CD14-positive monocyte (primary cell): Measurements from ENCODE around the gene XXYLT1. TPM values are rescaled to one million over a fixed set of nuclear protein-coding genes. Genes with fewer than 3 reads are reported as not detected.

Experiments
- DNase-seq, 3 donors: peaks; one replicate each; pipeline ENCODE4 v3.0.0-alpha.2; 2011 to 2022
- H2AFZ ChIP-seq: 2 replicates; pipeline ENCODE4 v1.6.0; 2012; ENCODE audit warnings: mild to moderate bottlenecking, low read depth, low read length, inconsistent platforms; ENCODE audit not compliant: insufficient read depth, poor library complexity, severe bottlenecking
- H3K27ac ChIP-seq, 2 donors: 1 replicate in 1 of 2; 2 replicates in 1 of 2; pipeline ENCODE4 v1.5.1; 2012 to 2013; ENCODE audit warnings: low read length in 2 of 2, control low read depth in 1 of 2, inconsistent platforms in 1 of 2, low read depth in 1 of 2, mild to moderate bottlenecking in 1 of 2
- H3K27me3 ChIP-seq, 2 donors: one replicate each; pipeline versions ENCODE4 v1.6.0 to v1.6.1; 2011 to 2013; ENCODE audit warnings: low read length in 2 of 2; ENCODE audit not compliant: control insufficient read depth in 2 of 2, insufficient read depth in 2 of 2
- H3K36me3 ChIP-seq, 2 donors: replicated peaks in 1 of 2; 1 replicate in 1 of 2; 2 replicates in 1 of 2; pipeline versions ENCODE4 v1.5.1 to v1.6.1; 2012 to 2013; ENCODE audit warnings: low read length in 2 of 2, control low read depth in 1 of 2, inconsistent platforms in 1 of 2, mild to moderate bottlenecking in 1 of 2; ENCODE audit not compliant: insufficient read depth in 2 of 2, control insufficient read depth in 1 of 2
- H3K4me1 ChIP-seq, 2 donors: 1 replicate in 1 of 2; 2 replicates in 1 of 2; pipeline versions ENCODE4 v1.5.1 to v1.6.1; 2012 to 2013; ENCODE audit warnings: low read length in 2 of 2, control low read depth in 1 of 2, inconsistent platforms in 1 of 2, mild to moderate bottlenecking in 1 of 2, moderate library complexity in 1 of 2; ENCODE audit not compliant: insufficient read depth in 2 of 2, control insufficient read depth in 1 of 2
- H3K4me2 ChIP-seq: replicated peaks from 2 replicates; pipeline ENCODE3; 2012; ENCODE audit warnings: low read length, moderate library complexity, mild to moderate bottlenecking; ENCODE audit not compliant: poor library complexity, severe bottlenecking; ENCODE audit errors: extremely low read depth
- H3K4me3 ChIP-seq, 3 experiments: fragments of 200-600 bp in 1 of 3; sonication (generic) in 1 of 3; replicated peaks in 1 of 3; 1 replicate in 2 of 3; 2 replicates in 1 of 3; pipeline ENCODE4 v1.5.1; 2011 to 2013; ENCODE audit warnings: low read length in 3 of 3, mild to moderate bottlenecking in 3 of 3, control low read depth in 2 of 3, low read depth in 2 of 3, inconsistent platforms in 1 of 3, moderate library complexity in 1 of 3
- H3K79me2 ChIP-seq: 2 replicates; pipeline ENCODE4 v1.6.0; 2012; ENCODE audit warnings: mild to moderate bottlenecking, control low read depth, inconsistent platforms, low read length, moderate library complexity; ENCODE audit not compliant: insufficient read depth
- H3K9ac ChIP-seq: 2 replicates; pipeline ENCODE4 v1.6.0; 2017; ENCODE audit warnings: low read length, mild to moderate bottlenecking; ENCODE audit not compliant: insufficient read depth, poor library complexity, severe bottlenecking
- H3K9me3 ChIP-seq, 2 donors: replicated peaks in 1 of 2; 1 replicate in 1 of 2; 2 replicates in 1 of 2; pipeline versions ENCODE4 v1.5.1 to v1.6.1; 2012 to 2013; ENCODE audit warnings: low read length in 2 of 2, control low read depth in 1 of 2; ENCODE audit not compliant: control insufficient read depth in 1 of 2, insufficient read depth in 1 of 2
- H4K20me1 ChIP-seq: 2 replicates; pipeline ENCODE4 v1.6.0; 2012; ENCODE audit warnings: mild to moderate bottlenecking, low read length, control low read depth, moderate library complexity; ENCODE audit not compliant: insufficient read depth
- H3K27ac Mint-ChIP-seq, 7 donors: one replicate each; pipeline ENCODE4 v1.8.0; 2020; ENCODE audit warnings: mild to moderate bottlenecking in 7 of 7, mixed read lengths in 7 of 7, moderate library complexity in 6 of 7, inconsistent platforms in 2 of 7
- H3K27me3 Mint-ChIP-seq, 3 donors: one replicate each; pipeline ENCODE4 v1.8.0; 2021 to 2022; ENCODE audit warnings: low read depth in 3 of 3, mild to moderate bottlenecking in 3 of 3, mixed read lengths in 3 of 3, moderate library complexity in 3 of 3, inconsistent platforms in 1 of 3
- H3K36me3 Mint-ChIP-seq, 2 donors: one replicate each; pipeline ENCODE4 v1.8.0; 2020; ENCODE audit warnings: mixed read lengths in 2 of 2, inconsistent platforms in 1 of 2, mild to moderate bottlenecking in 1 of 2
- H3K4me1 Mint-ChIP-seq: one replicate; pipeline ENCODE4 v1.8.0; 2020; ENCODE audit warnings: mild to moderate bottlenecking, mixed read lengths
- H3K4me3 Mint-ChIP-seq, 2 donors: one replicate each; pipeline ENCODE4 v1.8.0; 2020; ENCODE audit warnings: mild to moderate bottlenecking in 2 of 2, mixed read lengths in 2 of 2, moderate library complexity in 1 of 2
- H3K9me3 Mint-ChIP-seq, 7 donors: one replicate each; pipeline ENCODE4 v1.8.0; 2020 to 2022; ENCODE audit warnings: mixed read lengths in 7 of 7, mild to moderate bottlenecking in 6 of 7, moderate library complexity in 6 of 7, inconsistent platforms in 2 of 7
- WGBS: methylation state at CpG from one replicate; pipeline ENCODE4 v1.1.5; 2013; ENCODE audit warnings: missing lambda C conversion rate; ENCODE audit not compliant: insufficient coverage; 5-methylcytosine and 5-hydroxymethylcytosine counted together
- intact Hi-C, 2 donors: fragments of 100-400 bp; cut with micrococcal nuclease; formaldehyde crosslinking; loops; one replicate each; pipeline versions ENCODE4 v1.15.0 to v1.15.1; 2023
- polyA plus RNA-seq, 3 donors: library from polyadenylated mRNA; depleted of rRNA in 1 of 3; unstranded in 2 of 3; stranded (reverse) in 1 of 3; fragments of 300-500 nt in 2 of 3; fragments of >200 nt in 1 of 3; fragmentation: Illumina TruSeq in 2 of 3; gene quantifications; 1 replicate in 2 of 3; 2 replicates in 1 of 3; pipeline ENCODE4 v1.2.3, GENCODE V29; 2012 to 2021
- TF ChIP-seq, protein P1 (sequence below): fragments of 200-600 bp; IDR thresholded peaks from one replicate; pipeline ENCODE4 v1.8.0; 2022; ENCODE audit warnings: antibody characterized with exemption, mild to moderate bottlenecking

Gene XXYLT1
- polyA plus RNA-seq, 3 donors: 11.8 to 13.5 (median 13.2) TPM

DNA sequence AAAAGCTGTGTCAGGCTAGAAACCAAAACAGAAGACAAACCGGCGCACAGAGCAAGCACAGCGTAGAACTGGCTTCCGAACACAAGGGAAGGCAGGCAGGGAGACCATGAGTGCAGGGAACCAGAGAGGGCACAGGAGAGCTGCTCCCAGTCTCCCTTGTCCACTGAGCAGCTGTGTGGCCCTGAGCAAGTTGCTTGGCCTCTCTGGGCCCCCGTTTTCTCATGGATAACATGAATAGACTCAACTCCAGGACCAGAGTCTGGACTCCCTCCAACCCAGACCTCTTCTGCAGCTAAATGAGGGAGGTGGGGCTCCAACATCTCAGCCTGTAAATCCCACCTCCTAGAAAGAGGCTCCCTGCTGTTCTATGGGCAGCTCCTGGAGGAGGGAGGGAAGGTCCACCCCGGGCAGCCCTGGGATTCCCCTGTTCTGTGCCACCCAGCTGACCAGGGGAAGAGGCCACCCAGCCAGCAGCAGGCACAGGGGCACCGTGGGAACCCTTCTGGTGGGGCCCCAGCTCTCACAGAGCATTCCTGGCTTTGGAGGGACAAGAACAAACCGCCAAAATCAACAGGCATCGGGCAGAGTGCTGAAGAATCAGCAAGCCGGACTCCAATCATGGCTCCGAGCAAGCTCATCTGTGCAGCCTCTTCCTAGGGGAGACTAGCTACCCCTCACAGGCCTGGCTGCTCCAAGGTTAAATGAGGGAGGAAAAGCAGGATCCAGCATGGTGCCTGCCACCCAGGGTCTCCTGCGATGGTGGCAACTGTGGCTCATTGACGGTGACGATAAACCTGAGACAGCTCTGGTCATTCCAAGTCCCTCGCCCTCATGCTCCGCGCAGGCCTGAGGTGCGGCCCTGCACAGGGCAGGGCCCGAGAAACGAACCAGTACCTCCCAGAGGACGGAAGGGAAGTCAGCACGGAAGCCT is 15.1 kb downstream of the XXYLT1 start:
- no peak overlapping the region for H3K4me3 Mint-ChIP-seq
- no peaks in the 10 kb centered on the region for H3K9me3 ChIP-seq
- TF ChIP-seq, protein P1, sequence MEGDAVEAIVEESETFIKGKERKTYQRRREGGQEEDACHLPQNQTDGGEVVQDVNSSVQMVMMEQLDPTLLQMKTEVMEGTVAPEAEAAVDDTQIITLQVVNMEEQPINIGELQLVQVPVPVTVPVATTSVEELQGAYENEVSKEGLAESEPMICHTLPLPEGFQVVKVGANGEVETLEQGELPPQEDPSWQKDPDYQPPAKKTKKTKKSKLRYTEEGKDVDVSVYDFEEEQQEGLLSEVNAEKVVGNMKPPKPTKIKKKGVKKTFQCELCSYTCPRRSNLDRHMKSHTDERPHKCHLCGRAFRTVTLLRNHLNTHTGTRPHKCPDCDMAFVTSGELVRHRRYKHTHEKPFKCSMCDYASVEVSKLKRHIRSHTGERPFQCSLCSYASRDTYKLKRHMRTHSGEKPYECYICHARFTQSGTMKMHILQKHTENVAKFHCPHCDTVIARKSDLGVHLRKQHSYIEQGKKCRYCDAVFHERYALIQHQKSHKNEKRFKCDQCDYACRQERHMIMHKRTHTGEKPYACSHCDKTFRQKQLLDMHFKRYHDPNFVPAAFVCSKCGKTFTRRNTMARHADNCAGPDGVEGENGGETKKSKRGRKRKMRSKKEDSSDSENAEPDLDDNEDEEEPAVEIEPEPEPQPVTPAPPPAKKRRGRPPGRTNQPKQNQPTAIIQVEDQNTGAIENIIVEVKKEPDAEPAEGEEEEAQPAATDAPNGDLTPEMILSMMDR: no peak
- peaks cover 9% of the 10 kb centered on the region for H3K79me2 ChIP-seq
- no peak overlapping the region for H2AFZ ChIP-seq
- no peak overlapping the region for H3K4me2 ChIP-seq
- no peak overlapping the region for H3K9ac ChIP-seq
- WGBS: 94% methylated on average over 20 of the region's 22 CpGs
- H3K27me3 ChIP-seq: no peaks in the 10 kb centered on the region
- no peak for DNase-seq
- no peak overlapping the region for H3K4me3 ChIP-seq
- no peak overlapping the region for H3K27ac Mint-ChIP-seq
- no peaks in the 10 kb centered on the region for H3K9me3 Mint-ChIP-seq
- H4K20me1 ChIP-seq: peaks cover 4% of the 10 kb centered on the region
- intact Hi-C loops: loop anchor here in 1 of 2 donors (10.0 kb wide), 1 partner anchor 151 kb away; no protein-coding TSS in a partner anchor
- H3K4me1 ChIP-seq: peaks cover 15 to 17% of the 10 kb centered on the region in 2 donors
- peaks cover 16% of the 10 kb centered on the region for H3K4me1 Mint-ChIP-seq
- H3K36me3 ChIP-seq: peaks cover 0 to 7% of the 10 kb centered on the region in 2 donors
- no peak overlapping the region for H3K27ac ChIP-seq
- peaks cover 0 to 5% (median 2%) of the 10 kb centered on the region in 3 donors for H3K27me3 Mint-ChIP-seq
- peaks cover 9 to 12% of the 10 kb centered on the region in 2 donors for H3K36me3 Mint-ChIP-seq

DNA sequence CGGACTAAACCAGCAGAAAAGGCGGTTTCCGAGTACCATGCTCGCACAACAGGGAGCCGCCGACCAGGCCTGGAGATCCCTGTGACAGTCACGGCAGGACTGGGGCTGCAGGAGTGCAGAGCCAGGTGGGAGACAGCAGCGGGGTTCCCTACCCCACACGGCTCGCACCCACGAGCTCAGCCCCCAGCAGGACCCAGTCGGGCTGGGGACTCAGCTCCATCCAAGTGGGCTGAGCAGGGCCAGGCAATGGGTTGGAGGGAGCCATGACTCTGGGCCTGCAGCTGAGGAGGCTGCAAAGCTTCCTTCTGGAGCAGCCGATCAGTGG is 15.8 kb downstream of the XXYLT1 start:
- H3K9me3 ChIP-seq: no peaks in the 10 kb centered on the region
- H2AFZ ChIP-seq: no peak overlapping the region
- no peak for DNase-seq
- WGBS: 99% methylated on average over 13 of the region's 13 CpGs
- H3K36me3 ChIP-seq: peaks cover 0 to 7% of the 10 kb centered on the region in 2 donors
- no peak overlapping the region for H3K9ac ChIP-seq
- peaks cover 16% of the 10 kb centered on the region for H3K4me1 Mint-ChIP-seq
- H3K27me3 Mint-ChIP-seq: peaks cover 0 to 5% (median 3%) of the 10 kb centered on the region in 3 donors
- peaks cover 9 to 12% of the 10 kb centered on the region in 2 donors for H3K36me3 Mint-ChIP-seq
- no peak overlapping the region for H3K27ac Mint-ChIP-seq
- H3K27ac ChIP-seq: no peak overlapping the region
- H3K4me3 Mint-ChIP-seq: no peak overlapping the region
- no peak overlapping the region for H3K4me2 ChIP-seq
- intact Hi-C loops: loop anchor here in 1 of 2 donors (10.0 kb wide), 1 partner anchor 150 kb away; no protein-coding TSS in a partner anchor
- H3K4me3 ChIP-seq: no peak overlapping the region
- H3K27me3 ChIP-seq: no peaks in the 10 kb centered on the region
- peaks cover 8 to 10% of the 10 kb centered on the region in 2 donors for H3K4me1 ChIP-seq
- H3K9me3 Mint-ChIP-seq: no peaks in the 10 kb centered on the region
- peaks cover 4% of the 10 kb centered on the region for H4K20me1 ChIP-seq
- TF ChIP-seq, protein P1: no peak
- H3K79me2 ChIP-seq: peaks cover 9% of the 10 kb centered on the region
